Hematopoietic multipotent progenitor cell treated with erythropoietin and hydrocortisone succinate and interleukin-3 and kit ligand, for 6 days (in vitro differentiated cells): ENCODE data around the gene THSD4.
A peak's percentile ranks its signal among the peaks of the same experiment; 100 is the strongest.
"Not testable (repeated sequence)": the region's sequence is repeated elsewhere in the genome, so short reads cannot be mapped to it uniquely, and the experiment has no call there.

Source experiments
- DNase-seq: peaks from one replicate; pipeline ENCODE4 v3.0.0-alpha.2; 2015

Gene THSD4

GRCh38 chr15:71362556-71362955, 247.3 kb downstream of the THSD4 start:
- DNase-seq: no peak

- DNase-seq: no peak
Measured at GRCh38 chr15:71362987-71363968, 248.0 kb downstream of the THSD4 start.

GRCh38 chr15:71364117-71364584, 248.9 kb downstream of the THSD4 start:
- DNase-seq: no peak

- no peak for DNase-seq
Measured at GRCh38 chr15:71366522-71366921, 251.3 kb downstream of the THSD4 start.

GRCh38 chr15:71366926-71367325, 251.7 kb downstream of the THSD4 start:
- no peak for DNase-seq

GRCh38 chr15:71367737-71368136, 252.5 kb downstream of the THSD4 start:
- not testable (repeated sequence) for DNase-seq

GRCh38 chr15:71372769-71373168, 257.5 kb downstream of the THSD4 start:
- not testable (repeated sequence) for DNase-seq

- DNase-seq: no peak
Measured at GRCh38 chr15:71373917-71374316, 258.6 kb downstream of the THSD4 start.

GRCh38 chr15:71374607-71375352, 259.5 kb downstream of the THSD4 start:
- no peak for DNase-seq

GRCh38 chr15:71375934-71376333, 260.7 kb downstream of the THSD4 start:
- no peak for DNase-seq

- DNase-seq: no peak
Measured at GRCh38 chr15:71379893-71380292, 264.6 kb downstream of the THSD4 start.

- DNase-seq: no peak
Measured at GRCh38 chr15:71380345-71380744, 265.1 kb downstream of the THSD4 start.

- no peak for DNase-seq
Measured at GRCh38 chr15:71384501-71384900, 269.2 kb downstream of the THSD4 start.

- no peak for DNase-seq
Measured at GRCh38 chr15:71385026-71385425, 269.8 kb downstream of the THSD4 start.

- no peak for DNase-seq
Measured at GRCh38 chr15:71385457-71385856, 270.2 kb downstream of the THSD4 start.

GRCh38 chr15:71386005-71386404, 270.7 kb downstream of the THSD4 start:
- no peak for DNase-seq

- peak; percentile 41 for DNase-seq
Measured at GRCh38 chr15:71386448-71387236, 271.4 kb downstream of the THSD4 start.

GRCh38 chr15:71387810-71388209, 272.5 kb downstream of the THSD4 start:
- no peak for DNase-seq

GRCh38 chr15:71390096-71390495, 274.8 kb downstream of the THSD4 start:
- no peak for DNase-seq

- DNase-seq: no peak
Measured at GRCh38 chr15:71391421-71392088, 276.3 kb downstream of the THSD4 start.

- DNase-seq: no peak
Measured at GRCh38 chr15:71392861-71393283, 277.6 kb downstream of the THSD4 start.

- DNase-seq: no peak
Measured at GRCh38 chr15:71393383-71393782, 278.1 kb downstream of the THSD4 start.
